ENCODE data around the gene FGR.

DNA sequence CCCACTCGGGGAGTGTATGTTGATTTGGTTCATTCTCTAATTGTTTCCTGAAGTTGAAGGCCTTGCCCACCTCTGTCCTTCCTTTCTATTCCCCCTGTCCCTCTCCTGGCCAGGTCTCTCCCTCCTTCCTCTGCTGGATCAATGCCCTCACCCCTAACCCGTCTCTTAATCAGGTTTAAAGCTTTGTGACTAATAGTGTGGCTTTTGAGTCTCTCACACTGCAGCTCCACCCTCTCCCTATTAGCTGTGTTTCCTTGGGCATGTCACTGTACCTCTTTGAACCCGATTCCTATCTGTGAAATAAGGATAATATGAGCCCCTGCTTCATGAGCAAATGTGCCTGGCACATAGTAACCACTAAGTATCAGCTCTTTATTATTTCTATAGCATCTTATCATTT, 51.5 kb downstream of the FGR start:
- TF ChIP-seq CTCF (IDR thresholded peaks at IDR 0.05; ENCODE audit: insufficient read depth, low read depth, low read length) (no peak), EZH2 (IDR thresholded peaks at IDR 0.05; ENCODE audit: insufficient read depth, low read length) (no peak)

Measured in astrocyte (in vitro differentiated cells and primary cell).